ENCODE results near the gene COL4A1. TPM values are rescaled to one million over a fixed set of nuclear protein-coding genes. Genes with fewer than 3 reads are reported as not detected.
A peak's percentile ranks its signal among the peaks of the same experiment; 100 is the strongest.

Gene COL4A1
- total and polyA plus RNA-seq, 2 of the 13 experiments (the other 11 are each of a cell fraction or from before 2014, with no cell fraction given): not detected

- TF ChIP-seq STAT6 (CRISPR knock-in tag; IDR thresholded peaks at IDR 0.05; ENCODE audit: borderline replicate concordance): no peak
Observed at GRCh38 chr13:110149036-110149435, 157.9 kb downstream of the COL4A1 start (continued).

- Histone ChIP-seq H3K9me3 (ENCODE audit: low read length) (no peaks in the 10 kb centered on the region), H3K36me3 (replicated peaks in 1 of 2; ENCODE audit: control insufficient read depth in 1 of 2, insufficient read depth in 2 of 2, low read length in 2 of 2) (no peaks in the 10 kb centered on the region), H3K4me1 (ENCODE audit: insufficient read depth, low read length) (peaks cover 5% of the 10 kb centered on the region; the same call in 1 of the 2 replicates), H2AFZ (ENCODE audit: low read length) (no peak overlapping the region), H3K27ac (ENCODE audit: extremely low read length, insufficient read depth, low read length) (no peak overlapping the region), H3K9ac (ENCODE audit: insufficient read depth, low read depth, low read length) (no peak overlapping the region), H4K20me1 (ENCODE audit: insufficient read depth, low read length) (no peaks in the 10 kb centered on the region), H3K27me3 (ENCODE audit: control insufficient read depth in 1 of 2, insufficient read depth in 2 of 2, low read length in 2 of 2) (peaks cover 0 to 22% of the 10 kb centered on the region in 2 experiments; a peak in 3 of 5 replicates), H3K4me3 (replicated peaks in 1 of 3; ENCODE audit: insufficient read depth in 1 of 3, low read depth in 2 of 3, low read length in 3 of 3) (no peak overlapping the region), H3K4me2 (ENCODE audit: low read depth, low read length) (no peak overlapping the region), H3K79me2 (ENCODE audit: insufficient read depth, low read length) (no peaks in the 10 kb centered on the region)
- TF ChIP-seq DNMT1 (CRISPR knock-in tag; IDR thresholded peaks at IDR 0.05): no peak
- CTCF ChIA-PET (ENCODE audit: low intra/inter-chr PET ratio, low total read pairs): no interaction called here
- no peak for ATAC-seq
- intact Hi-C loops (cut with micrococcal nuclease; ENCODE audit: unreplicated experiment) (no loop called here), in situ Hi-C loops (cut with HindIII; ENCODE audit: extremely low pct_ligation_motif_present, low pct_unique_long_range_greater_than_20kb) (no loop called here)
- BruUV-seq (replicated peaks): no TSS peak
- DNase-seq (ENCODE audit: low spot score): no peak
- POLR2A ChIA-PET: no interaction called here
- FAIRE-seq: no peak
- WGBS (ENCODE audit: low lambda C conversion rate): 48% methylated on average over 3 of the region's 3 CpGs
Observed at GRCh38 chr13:110140099-110140498, 166.9 kb downstream of the COL4A1 start.

- BruUV-seq (replicated peaks): no TSS peak
- in situ Hi-C loops (cut with HindIII; ENCODE audit: extremely low pct_ligation_motif_present, low pct_unique_long_range_greater_than_20kb): no loop called here
- Histone ChIP-seq H3K79me2 (ENCODE audit: insufficient read depth, low read length) (no peaks in the 10 kb centered on the region), H3K9ac (ENCODE audit: insufficient read depth, low read depth, low read length) (no peak overlapping the region), H3K36me3 (replicated peaks in 1 of 2; ENCODE audit: control insufficient read depth in 1 of 2, insufficient read depth in 2 of 2, low read length in 2 of 2) (no peaks in the 10 kb centered on the region), H2AFZ (ENCODE audit: low read length) (no peak overlapping the region), H3K27ac (ENCODE audit: extremely low read length, insufficient read depth, low read length) (no peak overlapping the region), H4K20me1 (ENCODE audit: insufficient read depth, low read length) (no peaks in the 10 kb centered on the region), H3K27me3 (ENCODE audit: control insufficient read depth in 1 of 2, insufficient read depth in 2 of 2, low read length in 2 of 2) (peaks cover 0 to 29% of the 10 kb centered on the region in 2 experiments; a peak in 3 of 5 replicates), H3K9me3 (ENCODE audit: low read length) (no peaks in the 10 kb centered on the region), H3K4me3 (replicated peaks in 1 of 3; ENCODE audit: insufficient read depth in 1 of 3, low read depth in 2 of 3, low read length in 3 of 3) (peak overlapping the region; percentile 9 to 63 (median 36); a peak in 4 of 6 replicates), H3K4me1 (ENCODE audit: insufficient read depth, low read length) (peaks cover 5% of the 10 kb centered on the region; the same call in 1 of the 2 replicates), H3K4me2 (ENCODE audit: low read depth, low read length) (peak overlapping the region; percentile 87)
- CTCF ChIA-PET (ENCODE audit: low intra/inter-chr PET ratio, low total read pairs): no interaction called here
- ATAC-seq (peak; percentile 34; the same call in 2 of the 3 replicates), DNase-seq (ENCODE audit: low spot score) (no peak), FAIRE-seq (no peak)
- TF ChIP-seq YEATS4 (CRISPR knock-in tag; IDR thresholded peaks at IDR 0.05; ENCODE audit: borderline replicate concordance) (0 out of 2 replicates have a peak, but pooled peaks have one; percentile 36), PRPF4 (IDR thresholded peaks at IDR 0.05; ENCODE audit: low read depth, low read length, poor library complexity, severe bottlenecking) (no peak), MNT (IDR thresholded peaks at IDR 0.05) (0 out of 2 replicates have a peak, but pooled peaks have one; percentile 45), ZNF772 (CRISPR knock-in tag; IDR thresholded peaks at IDR 0.05) (0 out of 2 replicates have a peak, but pooled peaks have one; percentile 27), MEF2D (CRISPR knock-in tag; IDR thresholded peaks at IDR 0.05) (no peak)
- POLR2A ChIA-PET: no interaction called here
- WGBS (ENCODE audit: low lambda C conversion rate): 51% methylated on average over 8 of the region's 8 CpGs
- intact Hi-C loops (cut with micrococcal nuclease; ENCODE audit: unreplicated experiment): no loop called here
Observed at GRCh38 chr13:110138700-110139036, 168.3 kb downstream of the COL4A1 start.
